K562 (cell line): ENCODE data around the gene BCL7C. TPM values are rescaled to one million over a fixed set of nuclear protein-coding genes. Genes with fewer than 3 reads are reported as not detected.

Source experiments
- ASH1L ChIP-seq: fragments of 450-650 bp; IDR thresholded peaks from 2 replicates; pipeline ENCODE4 v1.6.1; 2018; ENCODE audit warnings: borderline replicate concordance, mild to moderate bottlenecking, low read depth; ENCODE audit not compliant: partially characterized antibody
- CAMTA2 ChIP-seq: fragments of 250-450 bp; sonication (Bioruptor Pico); conservative IDR thresholded peaks from 2 replicates; pipeline ENCODE4 v1.5.1; 2022
- FOXM1 ChIP-seq, 2 experiments: fragments of 450-650 bp in 1 of 2; sonication (generic) in 1 of 2; formaldehyde crosslinking in 1 of 2; IDR thresholded peaks; 2 replicates each; pipeline versions ENCODE4 v1.6.1 to v1.9.0; 2017 to 2022; ENCODE audit warnings: low read depth in 2 of 2, mild to moderate bottlenecking in 2 of 2, missing genetic modification reagents in 1 of 2, moderate library complexity in 1 of 2
- HCFC1 ChIP-seq: IDR thresholded peaks from 2 replicates; pipeline ENCODE4 v1.6.1; 2012; ENCODE audit warnings: low read depth, low read length, improper control_type of control experiment
- HDAC2 ChIP-seq: fragments of 450-650 bp; IDR thresholded peaks from 2 replicates; pipeline ENCODE4 v1.6.1; 2016; ENCODE audit warnings: mild to moderate bottlenecking
- KLF10 ChIP-seq: fragments of 250-450 bp; sonication (Bioruptor Pico); IDR thresholded peaks from 2 replicates; pipeline ENCODE4 v1.6.1; 2021; ENCODE audit warnings: matching md5 sums
- NR2F6 ChIP-seq: fragments of 450-650 bp; formaldehyde crosslinking; IDR thresholded peaks from 2 replicates; pipeline ENCODE4 v1.4.0; 2020; ENCODE audit warnings: mild to moderate bottlenecking
- POLR2G ChIP-seq: fragments of 200-400 bp; formaldehyde crosslinking; IDR thresholded peaks from 2 replicates; pipeline ENCODE4 v1.6.1; 2017; ENCODE audit warnings: low read depth, mild to moderate bottlenecking, antibody characterized with exemption, low read length, moderate library complexity
- RAD51 ChIP-seq: fragments of 450-650 bp; IDR thresholded peaks from 2 replicates; pipeline ENCODE4 v1.7.1; 2016; ENCODE audit warnings: low read depth, mild to moderate bottlenecking, borderline replicate concordance
- RBM17 ChIP-seq: fragments of 200-400 bp; formaldehyde crosslinking; IDR thresholded peaks from 2 replicates; pipeline ENCODE4 v1.6.1; 2017; ENCODE audit warnings: low read depth, mild to moderate bottlenecking, low read length, borderline replicate concordance
- TCF7 ChIP-seq: sonication (generic); IDR thresholded peaks from 2 replicates; pipeline ENCODE4 v1.6.1; 2016; ENCODE audit warnings: antibody characterized with exemption, borderline replicate concordance
- ZC3H11A ChIP-seq: IDR thresholded peaks from 2 replicates; pipeline ENCODE4 v1.6.1; 2012; ENCODE audit warnings: low read depth, low read length, improper control_type of control experiment
- ZNF263 ChIP-seq: sonication (generic); formaldehyde crosslinking; IDR thresholded peaks from 2 replicates; pipeline ENCODE4 v1.8.0; 2022; ENCODE audit warnings: mild to moderate bottlenecking, missing genetic modification reagents, borderline replicate concordance
- polyA plus RNA-seq, 8 experiments: library from polyadenylated mRNA; depleted of rRNA in 4 of 8; stranded (reverse) in 5 of 8; unstranded in 3 of 8; fragments of >200 nt; fragmentation: Nextera tagmentation in 2 of 8; fragmentation: Illumina TruSeq in 1 of 8; extraction: Ambion mirVana in 2 of 8; extraction: Trizol in 1 of 8; gene quantifications; 2 replicates each; pipeline versions ENCODE4 v1.2.1 to v1.2.3, GENCODE V29; 2011 to 2014; ENCODE audit warnings: inconsistent platforms in 1 of 8, missing spikeins in 1 of 8
- total RNA-seq, 7 experiments: library from RNA; depleted of rRNA in 6 of 7; stranded (reverse); fragments of >200 nt in 6 of 7; fragmentation: Illumina TruSeq in 2 of 7; extraction: Trizol in 2 of 7; gene quantifications; 2 replicates each; pipeline versions ENCODE4 v1.2.1 to v1.2.3, GENCODE V29; 2011 to 2021; ENCODE audit warnings: low replicate concordance in 1 of 7
- TF ChIP-seq, protein P1 (sequence below), 3 experiments: fragments of 200-800 bp in 1 of 3; fragments of 250-450 bp in 1 of 3; fragments of 450-650 bp in 1 of 3; sonication (Bioruptor Pico) in 1 of 3; sonication (Bioruptor generic) in 1 of 3; formaldehyde crosslinking in 1 of 3; IDR thresholded peaks; 2 replicates each; pipeline versions ENCODE4 v1.6.1 to v1.8.0; 2016 to 2022; ENCODE audit warnings: mild to moderate bottlenecking in 2 of 3, missing genetic modification characterization in 2 of 3, missing compliant biosample characterization in 1 of 3, moderate library complexity in 1 of 3
- TF ChIP-seq, protein P2 (sequence below): fragments of 450-650 bp; formaldehyde crosslinking; IDR thresholded peaks from 2 replicates; pipeline ENCODE4 v1.4.0; 2020; ENCODE audit warnings: mild to moderate bottlenecking, mixed read lengths

BCL7C gene
- total and polyA plus RNA-seq, 9 of the 15 experiments (the other 6 are each of a cell fraction or from before 2014, with no cell fraction given) = 1.7 to 85.8 (median 19.6) TPM

DNA sequence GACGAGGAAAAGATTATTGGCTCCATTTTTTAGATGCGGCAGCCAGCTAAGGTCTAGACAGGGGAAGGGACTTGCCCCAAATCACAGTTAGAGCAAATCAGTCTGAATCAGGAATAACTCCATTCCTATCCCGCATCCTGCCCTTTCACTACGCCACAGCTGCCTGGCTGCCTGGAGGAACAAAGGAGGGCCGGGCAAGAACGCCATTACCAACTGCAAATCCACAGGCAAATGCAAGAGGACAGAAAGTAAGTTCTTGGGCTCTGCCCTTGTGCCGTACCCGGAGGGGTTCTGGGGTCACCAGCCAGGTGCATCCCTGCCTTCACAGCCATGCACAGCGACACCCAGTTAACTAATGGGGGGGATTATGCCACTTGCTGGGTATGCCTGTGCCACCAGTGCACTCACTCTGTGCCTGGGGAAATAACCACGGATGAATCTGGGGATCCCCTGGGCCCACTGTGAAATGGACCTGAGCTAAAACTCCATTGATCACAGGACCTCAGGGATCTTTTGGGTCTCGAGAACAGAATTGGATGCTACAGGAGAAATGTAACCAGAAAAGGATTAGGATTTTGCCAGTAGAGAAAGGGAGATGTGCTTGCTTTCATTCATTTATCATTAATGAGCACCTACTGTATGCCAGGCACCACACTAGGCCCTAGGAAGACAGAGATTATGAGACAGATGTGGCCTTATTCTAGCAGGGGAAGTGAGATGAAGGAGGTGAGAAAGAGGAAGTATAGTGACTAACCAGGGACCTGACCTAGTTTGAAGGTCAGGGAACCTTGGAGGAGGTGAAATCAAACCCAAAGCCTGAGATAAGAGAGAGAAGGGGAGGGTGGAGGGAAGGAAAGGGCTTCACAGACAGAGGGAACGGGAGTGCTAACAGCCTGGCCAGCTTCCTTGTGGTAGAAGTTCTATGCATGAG, 17.7 kb downstream of the BCL7C start (continued):
- TF ChIP-seq FOXM1 (IDR thresholded peaks at IDR 0.05; ENCODE audit: low read depth) = no peak
- TF ChIP-seq FOXM1 (CRISPR knock-in tag; IDR thresholded peaks at IDR 0.05; ENCODE audit: low read depth) = no peak
- TF ChIP-seq RBM17 = no peak
- TF ChIP-seq NR2F6 (CRISPR knock-in tag) = no peak
- TF ChIP-seq CAMTA2 (CRISPR knock-in tag) = no peak
- TF ChIP-seq HDAC2 = peak; percentile 95
- no peak for TF ChIP-seq RAD51
- TF ChIP-seq ASH1L = no peak
- TF ChIP-seq ZC3H11A = no peak
- TF ChIP-seq, protein P1, sequence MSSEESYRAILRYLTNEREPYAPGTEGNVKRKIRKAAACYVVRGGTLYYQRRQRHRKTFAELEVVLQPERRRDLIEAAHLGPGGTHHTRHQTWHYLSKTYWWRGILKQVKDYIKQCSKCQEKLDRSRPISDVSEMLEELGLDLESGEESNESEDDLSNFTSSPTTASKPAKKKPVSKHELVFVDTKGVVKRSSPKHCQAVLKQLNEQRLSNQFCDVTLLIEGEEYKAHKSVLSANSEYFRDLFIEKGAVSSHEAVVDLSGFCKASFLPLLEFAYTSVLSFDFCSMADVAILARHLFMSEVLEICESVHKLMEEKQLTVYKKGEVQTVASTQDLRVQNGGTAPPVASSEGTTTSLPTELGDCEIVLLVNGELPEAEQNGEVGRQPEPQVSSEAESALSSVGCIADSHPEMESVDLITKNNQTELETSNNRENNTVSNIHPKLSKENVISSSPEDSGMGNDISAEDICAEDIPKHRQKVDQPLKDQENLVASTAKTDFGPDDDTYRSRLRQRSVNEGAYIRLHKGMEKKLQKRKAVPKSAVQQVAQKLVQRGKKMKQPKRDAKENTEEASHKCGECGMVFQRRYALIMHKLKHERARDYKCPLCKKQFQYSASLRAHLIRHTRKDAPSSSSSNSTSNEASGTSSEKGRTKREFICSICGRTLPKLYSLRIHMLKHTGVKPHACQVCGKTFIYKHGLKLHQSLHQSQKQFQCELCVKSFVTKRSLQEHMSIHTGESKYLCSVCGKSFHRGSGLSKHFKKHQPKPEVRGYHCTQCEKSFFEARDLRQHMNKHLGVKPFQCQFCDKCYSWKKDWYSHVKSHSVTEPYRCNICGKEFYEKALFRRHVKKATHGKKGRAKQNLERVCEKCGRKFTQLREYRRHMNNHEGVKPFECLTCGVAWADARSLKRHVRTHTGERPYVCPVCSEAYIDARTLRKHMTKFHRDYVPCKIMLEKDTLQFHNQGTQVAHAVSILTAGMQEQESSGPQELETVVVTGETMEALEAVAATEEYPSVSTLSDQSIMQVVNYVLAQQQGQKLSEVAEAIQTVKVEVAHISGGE (CRISPR knock-in tag; IDR thresholded peaks at IDR 0.05) = no peak
- TF ChIP-seq HCFC1 = no peak
- no peak for TF ChIP-seq KLF10 (CRISPR knock-in tag)
- TF ChIP-seq POLR2G = no peak
- no peak for TF ChIP-seq ZNF263 (CRISPR knock-in tag)
- TF ChIP-seq, protein P2, sequence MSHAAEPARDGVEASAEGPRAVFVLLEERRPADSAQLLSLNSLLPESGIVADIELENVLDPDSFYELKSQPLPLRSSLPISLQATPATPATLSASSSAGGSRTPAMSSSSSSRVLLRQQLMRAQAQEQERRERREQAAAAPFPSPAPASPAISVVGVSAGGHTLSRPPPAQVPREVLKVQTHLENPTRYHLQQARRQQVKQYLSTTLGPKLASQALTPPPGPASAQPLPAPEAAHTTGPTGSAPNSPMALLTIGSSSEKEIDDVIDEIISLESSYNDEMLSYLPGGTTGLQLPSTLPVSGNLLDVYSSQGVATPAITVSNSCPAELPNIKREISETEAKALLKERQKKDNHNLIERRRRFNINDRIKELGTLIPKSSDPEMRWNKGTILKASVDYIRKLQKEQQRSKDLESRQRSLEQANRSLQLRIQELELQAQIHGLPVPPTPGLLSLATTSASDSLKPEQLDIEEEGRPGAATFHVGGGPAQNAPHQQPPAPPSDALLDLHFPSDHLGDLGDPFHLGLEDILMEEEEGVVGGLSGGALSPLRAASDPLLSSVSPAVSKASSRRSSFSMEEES (CRISPR knock-in tag) = no peak
- TF ChIP-seq TCF7 = no peak
